Neural crest cell (in vitro differentiated cells): ENCODE results near the gene ALG12. TPM values are rescaled to one million over a fixed set of nuclear protein-coding genes. Genes with fewer than 3 reads are reported as not detected.

ENCODE experiments used
- DNase-seq: peaks from one replicate; pipeline ENCODE4 v3.0.0; 2021; ENCODE audit warnings: low read depth, mixed read lengths, low spot score
- H3K27ac Mint-ChIP-seq: one replicate; pipeline ENCODE4 v1.8.0; 2021; ENCODE audit warnings: mild to moderate bottlenecking, mixed read lengths; ENCODE audit not compliant: unreplicated experiment
- H3K27me3 Mint-ChIP-seq: 2 replicates; pipeline ENCODE4 v1.8.0; 2021; ENCODE audit warnings: low read depth, mild to moderate bottlenecking, mixed read lengths
- H3K36me3 Mint-ChIP-seq: 2 replicates; pipeline ENCODE4 v1.8.0; 2021; ENCODE audit warnings: low read depth, mild to moderate bottlenecking, mixed read lengths
- H3K4me1 Mint-ChIP-seq: 2 replicates; pipeline ENCODE4 v1.8.0; 2021; ENCODE audit warnings: mixed read lengths
- H3K4me3 Mint-ChIP-seq: one replicate; pipeline ENCODE4 v1.8.0; 2021; ENCODE audit warnings: mild to moderate bottlenecking, mixed read lengths
- H3K9me3 Mint-ChIP-seq: 2 replicates; pipeline ENCODE4 v1.8.0; 2021; ENCODE audit warnings: mixed read lengths
- total RNA-seq: library from RNA; stranded (reverse); gene quantifications from 2 replicates; pipeline ENCODE4 v1.2.1, GENCODE V29; 2021
- TF ChIP-seq, protein P1 (sequence below): fragments of 200-600 bp; sonication (generic); conservative IDR thresholded peaks from 2 replicates; pipeline ENCODE4 v1.5.0; 2021; ENCODE audit warnings: antibody characterized with exemption, mild to moderate bottlenecking

ALG12 gene
- total RNA-seq, 1 donor from 2014 or later: 21.2 TPM

DNA sequence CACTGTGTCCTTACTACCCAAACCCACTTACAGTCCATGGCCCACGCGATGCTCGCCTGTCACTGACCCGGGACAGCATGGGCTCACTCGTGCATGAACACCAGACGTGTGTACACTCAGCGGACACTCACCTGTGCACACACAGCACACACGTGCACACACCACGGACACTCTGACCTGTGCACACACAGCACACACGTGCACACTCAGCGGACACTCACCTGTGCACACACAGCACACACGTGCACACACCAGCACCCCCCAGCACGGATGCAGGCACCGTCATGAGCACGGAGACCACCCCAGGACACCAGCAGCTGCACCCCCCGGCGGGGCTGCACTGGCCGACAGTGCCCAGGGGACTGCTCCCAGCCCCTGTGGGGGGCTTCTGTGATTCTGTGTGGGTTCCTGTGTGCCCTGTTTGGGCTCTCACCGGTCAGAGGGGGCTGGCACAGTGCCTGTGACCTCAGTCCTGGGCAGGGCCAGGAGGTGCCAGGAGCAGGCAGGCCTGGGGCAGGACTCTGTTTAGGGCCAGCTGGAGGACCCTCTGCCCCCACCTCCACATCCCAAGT is 20.4 kb upstream of the ALG12 start:
- Mint-ChIP-seq H3K36me3 (no peaks in the 10 kb centered on the region), H3K4me3 (no peak overlapping the region), H3K27ac (no peak overlapping the region), H3K27me3 (no peaks in the 10 kb centered on the region), H3K9me3 (no peaks in the 10 kb centered on the region), H3K4me1 (peaks cover 19% of the 10 kb centered on the region)
- TF ChIP-seq, protein P1, sequence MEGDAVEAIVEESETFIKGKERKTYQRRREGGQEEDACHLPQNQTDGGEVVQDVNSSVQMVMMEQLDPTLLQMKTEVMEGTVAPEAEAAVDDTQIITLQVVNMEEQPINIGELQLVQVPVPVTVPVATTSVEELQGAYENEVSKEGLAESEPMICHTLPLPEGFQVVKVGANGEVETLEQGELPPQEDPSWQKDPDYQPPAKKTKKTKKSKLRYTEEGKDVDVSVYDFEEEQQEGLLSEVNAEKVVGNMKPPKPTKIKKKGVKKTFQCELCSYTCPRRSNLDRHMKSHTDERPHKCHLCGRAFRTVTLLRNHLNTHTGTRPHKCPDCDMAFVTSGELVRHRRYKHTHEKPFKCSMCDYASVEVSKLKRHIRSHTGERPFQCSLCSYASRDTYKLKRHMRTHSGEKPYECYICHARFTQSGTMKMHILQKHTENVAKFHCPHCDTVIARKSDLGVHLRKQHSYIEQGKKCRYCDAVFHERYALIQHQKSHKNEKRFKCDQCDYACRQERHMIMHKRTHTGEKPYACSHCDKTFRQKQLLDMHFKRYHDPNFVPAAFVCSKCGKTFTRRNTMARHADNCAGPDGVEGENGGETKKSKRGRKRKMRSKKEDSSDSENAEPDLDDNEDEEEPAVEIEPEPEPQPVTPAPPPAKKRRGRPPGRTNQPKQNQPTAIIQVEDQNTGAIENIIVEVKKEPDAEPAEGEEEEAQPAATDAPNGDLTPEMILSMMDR: no peak
- no peak for DNase-seq

DNA sequence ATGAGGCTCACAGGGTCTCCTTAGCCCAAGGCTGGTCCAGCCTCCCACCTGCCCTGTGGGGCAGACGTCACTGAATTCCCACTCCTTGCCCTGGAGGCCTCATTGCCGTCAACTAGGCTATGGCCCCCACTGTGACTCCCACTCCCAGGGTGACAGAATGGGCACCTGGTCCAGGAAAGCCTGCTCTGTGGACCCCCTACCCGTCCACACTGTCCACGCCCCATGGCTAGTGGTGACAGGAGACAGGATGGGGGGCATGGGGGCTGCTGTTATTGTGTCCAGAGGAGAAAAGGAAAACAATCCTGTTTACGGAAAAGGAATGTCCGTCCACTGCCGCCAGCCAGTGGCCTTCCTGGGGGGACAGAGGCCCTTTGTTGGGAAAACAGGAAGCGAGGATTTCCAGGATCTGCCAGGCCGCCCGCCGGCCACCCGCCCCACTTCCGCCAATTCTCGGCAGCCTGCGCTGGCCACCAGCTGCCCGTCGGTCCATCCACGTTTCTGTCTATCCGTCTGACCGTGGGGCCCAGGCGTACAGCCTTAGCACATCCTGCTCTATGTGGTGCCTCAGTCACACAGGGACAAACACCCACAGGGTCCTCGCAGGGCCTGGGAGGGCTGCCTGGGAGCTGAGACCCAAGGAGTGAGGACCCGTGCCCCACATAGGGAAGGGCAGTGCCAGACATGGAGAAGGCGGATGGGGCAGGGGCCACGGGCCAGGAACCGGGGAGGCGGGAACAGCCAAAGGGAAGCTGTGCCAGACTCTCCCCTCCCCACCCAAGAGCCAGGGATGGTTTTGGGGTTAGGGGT is 19.7 kb upstream of the ALG12 start:
- peak overlapping the region; percentile 84 for H3K27ac Mint-ChIP-seq
- H3K36me3 Mint-ChIP-seq: no peaks in the 10 kb centered on the region
- no peaks in the 10 kb centered on the region for H3K27me3 Mint-ChIP-seq
- peaks cover 25% of the 10 kb centered on the region for H3K4me1 Mint-ChIP-seq
- TF ChIP-seq, protein P1: no peak
- peak overlapping the region; percentile 54 for H3K4me3 Mint-ChIP-seq
- no peaks in the 10 kb centered on the region for H3K9me3 Mint-ChIP-seq
- no peak for DNase-seq

DNA sequence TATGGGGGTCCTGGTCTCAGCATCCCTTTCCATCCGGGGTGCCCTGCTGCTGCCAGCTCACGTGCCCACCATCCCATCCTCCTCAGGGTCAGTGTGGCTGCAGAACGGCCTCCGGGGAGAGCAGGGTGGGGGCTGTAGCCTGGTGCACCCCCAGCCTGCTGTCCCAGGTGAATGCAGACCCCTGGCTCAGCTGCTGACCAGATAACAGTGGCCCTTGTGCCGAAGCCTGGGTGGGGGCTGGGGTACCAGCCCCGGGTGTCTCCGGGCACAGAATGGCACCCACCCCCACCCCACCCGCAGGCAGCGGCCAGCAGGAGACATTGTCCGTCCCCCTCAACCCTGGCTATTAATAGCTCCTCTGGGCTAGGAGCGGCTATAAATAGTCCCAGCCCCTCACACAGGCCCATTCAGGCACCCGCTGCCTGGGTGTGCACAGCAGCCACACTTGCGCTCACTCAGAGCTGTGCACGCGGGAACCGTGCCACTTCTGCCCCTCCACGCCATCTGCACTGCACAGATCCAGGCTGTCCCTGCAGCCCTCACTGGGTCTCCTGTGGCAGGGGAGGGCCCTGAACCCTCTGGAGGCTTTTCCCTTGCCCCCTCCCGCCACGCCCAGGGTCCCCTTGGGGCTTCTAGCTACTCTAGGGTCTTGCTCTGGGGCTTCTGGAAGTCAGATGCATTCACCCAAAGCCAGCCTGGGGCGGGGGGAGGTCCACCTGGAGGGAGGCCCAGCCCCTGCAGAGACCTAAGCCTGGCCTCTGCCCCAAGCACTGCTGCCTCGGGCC is 18.9 kb upstream of the ALG12 start:
- H3K4me3 Mint-ChIP-seq: peak overlapping the region; percentile 69
- H3K9me3 Mint-ChIP-seq: no peaks in the 10 kb centered on the region
- H3K27ac Mint-ChIP-seq: peak overlapping the region; percentile 57
- H3K4me1 Mint-ChIP-seq: peaks cover 25% of the 10 kb centered on the region
- H3K27me3 Mint-ChIP-seq: no peaks in the 10 kb centered on the region
- TF ChIP-seq, protein P1: no peak
- DNase-seq: no peak
- H3K36me3 Mint-ChIP-seq: no peaks in the 10 kb centered on the region

DNA sequence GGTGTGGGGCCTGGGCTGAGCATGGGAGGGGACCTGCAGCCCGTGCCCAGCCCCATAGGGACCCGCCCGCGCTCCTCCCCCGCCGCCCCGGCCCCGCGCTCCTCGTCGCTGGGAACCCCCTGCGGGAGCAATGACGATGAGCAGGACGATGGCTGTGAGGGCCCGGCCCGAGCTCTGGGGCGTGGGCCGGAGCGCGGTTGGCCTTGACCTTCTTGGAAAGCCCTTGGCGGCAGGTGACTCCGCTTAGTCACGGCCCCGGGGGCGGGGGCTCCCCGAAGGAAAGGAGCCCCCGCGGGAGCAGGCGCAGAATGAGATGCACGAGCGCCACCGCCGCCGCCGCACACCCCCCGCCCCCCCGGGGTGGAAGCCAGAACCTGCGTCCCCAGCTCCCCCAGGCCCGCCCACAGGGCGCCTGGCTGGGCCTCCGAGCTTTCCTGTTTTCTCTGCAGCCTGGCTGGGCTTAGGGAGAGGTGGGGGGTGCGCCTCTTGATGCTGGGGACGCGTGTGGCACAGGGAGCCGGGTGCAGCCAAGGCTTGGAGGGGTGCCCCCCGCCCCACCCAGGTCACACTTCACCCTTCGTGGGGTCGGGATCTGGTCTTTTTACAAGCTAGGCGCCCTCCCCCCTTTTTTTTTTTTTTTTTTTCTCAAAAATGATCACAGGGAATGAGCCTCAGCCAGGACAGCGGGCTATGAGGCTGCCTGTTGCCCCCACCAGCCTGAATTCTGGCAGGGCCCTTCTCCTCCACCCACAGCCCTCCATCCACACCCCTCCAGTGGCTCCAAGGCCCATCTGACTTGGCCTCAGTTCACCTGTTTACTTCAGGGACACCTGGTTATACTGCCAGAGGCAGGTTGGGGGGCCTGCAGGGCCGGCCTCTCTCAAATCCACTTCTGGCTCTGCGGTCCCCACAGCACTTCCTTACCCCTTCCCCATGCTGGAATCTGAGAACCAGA is 18.1 kb upstream of the ALG12 start:
- no peak overlapping the region for H3K27ac Mint-ChIP-seq
- no peaks in the 10 kb centered on the region for H3K9me3 Mint-ChIP-seq
- TF ChIP-seq, protein P1: no peak
- peak overlapping the region; percentile 41 for H3K4me3 Mint-ChIP-seq
- H3K4me1 Mint-ChIP-seq: peaks cover 25% of the 10 kb centered on the region
- H3K27me3 Mint-ChIP-seq: no peaks in the 10 kb centered on the region
- H3K36me3 Mint-ChIP-seq: no peaks in the 10 kb centered on the region
- DNase-seq: no peak

DNA sequence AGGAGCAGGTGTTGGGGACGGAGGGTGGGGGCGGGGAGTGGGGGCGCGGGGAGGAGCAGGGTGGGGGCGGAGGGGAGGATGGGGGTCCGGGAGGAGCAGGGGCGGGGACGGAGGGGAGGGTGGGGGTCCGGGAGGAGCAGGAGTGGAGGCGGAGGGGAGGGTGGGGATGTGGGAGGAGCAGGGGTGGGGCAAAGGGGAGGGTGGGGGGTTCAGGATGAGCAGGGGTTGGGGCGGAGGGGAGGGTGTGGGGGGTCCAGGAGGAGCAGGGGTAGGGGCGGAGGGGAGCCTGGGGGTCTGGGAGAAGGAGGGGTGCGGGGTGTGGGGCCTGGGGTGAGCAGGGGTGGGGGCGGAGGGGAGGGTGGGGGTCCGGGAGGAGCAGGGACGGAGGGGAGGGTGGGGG is 17.3 kb upstream of the ALG12 start:
- Mint-ChIP-seq H3K4me3 (no peak overlapping the region), H3K36me3 (no peaks in the 10 kb centered on the region), H3K4me1 (peaks cover 30% of the 10 kb centered on the region), H3K9me3 (no peaks in the 10 kb centered on the region), H3K27me3 (peaks cover 4% of the 10 kb centered on the region), H3K27ac (no peak overlapping the region)
- DNase-seq: no peak
- TF ChIP-seq, protein P1: no peak
